Panc1 (cell line): ENCODE data around the gene CLCN6. TPM values are rescaled to one million over a fixed set of nuclear protein-coding genes. Genes with fewer than 3 reads are reported as not detected.
A peak's percentile ranks its signal among the peaks of the same experiment; 100 is the strongest.

Experiments used
- ATAC-seq: fragments of 200-7000 bp; cut with Tn5 transposase; 2 replicates; pipeline ENCODE4 v1.9.1; 2020; ENCODE audit warnings: mild to moderate bottlenecking, moderate library complexity
- BruUV-seq: library from RNA; stranded (reverse); fragments of 400-500 nt; replicated peaks from 2 replicates; lab custom pipeline; 2021; lab: Mats Ljungman, UMichigan
- CTCF ChIA-PET: fragments of 300-600 bp; sonication (Branson Sonifier 250); formaldehyde crosslinking; loops from one replicate; lab custom pipeline; 2022; ENCODE audit warnings: antibody characterized with exemption; lab: Charles Lee
- POLR2A ChIA-PET: fragments of 300-600 bp; sonication (Branson Sonifier 250); formaldehyde crosslinking; loops from one replicate; lab custom pipeline; 2022; ENCODE audit warnings: antibody characterized with exemption; lab: Charles Lee
- DNase-seq: peaks from one replicate; pipeline ENCODE4 v3.0.0-alpha.2; 2010; ENCODE audit warnings: low read depth, low spot score
- H3K27ac ChIP-seq: 2 replicates; pipeline ENCODE4 v1.5.1; 2011; ENCODE audit warnings: mild to moderate bottlenecking, low read length, inconsistent platforms
- H3K27me3 ChIP-seq: fragments of 200-500 bp; sonication (Bioruptor generic); 2 replicates; pipeline ENCODE4 v1.6.0; 2014; ENCODE audit warnings: low read length, inconsistent platforms; ENCODE audit not compliant: control insufficient read depth, insufficient read depth
- H3K36me3 ChIP-seq: fragments of 200-500 bp; sonication (Bioruptor generic); 2 replicates; pipeline ENCODE4 v1.5.1; 2014; ENCODE audit warnings: inconsistent platforms, mild to moderate bottlenecking, low read length, moderate library complexity; ENCODE audit not compliant: control insufficient read depth, insufficient read depth
- H3K4me1 ChIP-seq: 2 replicates; pipeline ENCODE4 v1.5.1; 2011; ENCODE audit warnings: inconsistent platforms, mild to moderate bottlenecking, low read length, moderate library complexity; ENCODE audit not compliant: control insufficient read depth, insufficient read depth
- H3K4me3 ChIP-seq, 2 experiments: 2 replicates each; pipeline ENCODE4 v1.5.1; 2011 to 2012; ENCODE audit warnings: low read depth in 2 of 2, low read length in 2 of 2, mild to moderate bottlenecking in 2 of 2, inconsistent platforms in 1 of 2, moderate library complexity in 1 of 2
- H3K9me3 ChIP-seq: fragments of 200-500 bp; sonication (Bioruptor generic); 2 replicates; pipeline ENCODE4 v1.5.1; 2014; ENCODE audit warnings: low read depth, mild to moderate bottlenecking, inconsistent platforms, low read length, moderate library complexity; ENCODE audit not compliant: control insufficient read depth, insufficient read depth
- CTCF ChIP-seq: fragments of 450-650 bp; IDR thresholded peaks from 2 replicates; pipeline ENCODE4 v1.5.1; 2017; ENCODE audit warnings: mild to moderate bottlenecking
- POLR2AphosphoS5 ChIP-seq: IDR thresholded peaks from 2 replicates; pipeline ENCODE4 v1.6.1; 2012; ENCODE audit warnings: mild to moderate bottlenecking, low read depth, low read length, moderate library complexity
- SIN3A ChIP-seq: IDR thresholded peaks from 2 replicates; pipeline ENCODE4 v1.6.1; 2012; ENCODE audit warnings: low read depth, mild to moderate bottlenecking, low read length, moderate library complexity, borderline replicate concordance; ENCODE audit not compliant: insufficient read depth
- TCF7L2 ChIP-seq: IDR thresholded peaks from 2 replicates; pipeline ENCODE4 v1.6.1; 2011; ENCODE audit warnings: mild to moderate bottlenecking, low read depth, low read length, inconsistent platforms
- in situ Hi-C: cut with HindIII; loops from 2 replicates; pipeline ENCODE4 v1.10.0; 2016; ENCODE audit warnings: low sequenced_read_pairs, low pct_unique_long_range_greater_than_20kb
- intact Hi-C: fragments of 100-400 bp; cut with micrococcal nuclease; formaldehyde crosslinking; loops from one replicate; pipeline ENCODE4 v1.10.0; 2022; ENCODE audit not compliant: unreplicated experiment
- total RNA-seq: library from RNA; stranded (reverse); gene quantifications from one replicate; pipeline ENCODE4 v1.2.1, GENCODE V29; 2021; ENCODE audit not compliant: unreplicated experiment
- TF ChIP-seq, protein P1 (sequence below), 2 experiments: IDR thresholded peaks; 2 replicates each; pipeline ENCODE4 v1.6.1; 2011 to 2012; ENCODE audit warnings: low read depth in 2 of 2, control low read depth in 1 of 2, low read length in 1 of 2, mild to moderate bottlenecking in 1 of 2, moderate library complexity in 1 of 2; ENCODE audit not compliant: insufficient read depth in 1 of 2

CLCN6 gene
- total RNA-seq, 1 experiment from 2014 or later = 23.6 TPM

- CTCF ChIA-PET = interaction anchor here (0.6 kb wide), 1 partner anchor 44 kb away, joined by 5 read pairs; no protein-coding TSS in a partner anchor
- intact Hi-C loops = no loop called here
These were observed 52.6 kb downstream of the CLCN6 start, which contains the start of gene NPPB for GRCh38 chr1:11858613-11858967. Gene NPPB, minus strand, starts transcription at chr1:11858945. Its CDS starts 112 bp downstream, at chr1:11858833.

DNA sequence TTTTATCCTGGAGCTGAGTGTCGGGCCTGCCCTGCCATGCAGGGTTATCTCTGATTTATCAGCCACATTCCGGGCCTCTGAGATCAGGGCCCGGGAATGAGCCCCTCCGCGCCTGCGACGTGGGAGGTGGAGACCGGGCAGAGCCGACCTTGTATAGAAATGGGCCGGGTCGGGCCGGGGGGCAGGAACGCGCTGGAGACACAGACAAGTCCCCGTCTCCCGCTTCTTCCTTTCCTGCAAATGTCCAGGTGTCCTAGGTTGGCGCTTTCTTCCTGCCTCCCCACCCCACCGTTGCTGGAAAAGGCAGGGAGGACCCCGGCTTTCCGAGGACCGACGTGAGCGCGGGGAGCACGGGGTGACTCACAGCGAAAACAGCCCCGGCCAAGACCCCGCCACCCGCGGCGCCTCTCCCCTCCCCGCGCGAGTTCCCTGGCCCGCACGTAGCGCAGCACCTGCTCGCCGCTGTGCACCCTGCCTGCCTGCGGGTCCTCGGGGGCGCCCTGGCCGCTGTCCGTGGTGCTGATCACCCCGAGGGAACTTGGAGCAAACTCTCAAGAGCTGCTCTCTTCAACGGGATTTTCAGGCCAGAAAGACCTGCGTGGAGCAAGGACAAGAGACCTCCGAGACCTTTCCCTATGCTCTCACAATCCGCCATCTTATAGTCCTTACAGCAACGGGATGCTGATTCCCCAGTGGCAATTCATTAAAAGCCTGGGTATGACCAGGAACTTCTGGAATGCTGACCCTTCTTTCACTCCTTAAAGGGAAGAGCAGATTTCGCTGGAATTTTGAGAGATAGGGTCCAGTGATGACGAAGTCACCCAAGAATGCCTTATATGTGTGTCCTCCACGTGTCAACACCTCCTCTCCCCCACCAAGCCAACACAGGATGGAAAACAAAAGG is 53.2 kb downstream of the CLCN6 start:
- POLR2A ChIA-PET = no interaction called here
- DNase-seq (no peak), ATAC-seq (peak; percentile 51)
- no TSS peak for BruUV-seq
- in situ Hi-C loops = no loop called here
- Histone ChIP-seq H3K4me3 (no peak overlapping the region), H3K4me1 (peaks cover 6% of the 10 kb centered on the region; the same call in 1 of the 2 replicates), H3K36me3 (no peaks in the 10 kb centered on the region), H3K9me3 (no peaks in the 10 kb centered on the region), H3K27ac (no peak overlapping the region), H3K27me3 (peaks cover 34% of the 10 kb centered on the region)
- TF ChIP-seq, protein P1, sequence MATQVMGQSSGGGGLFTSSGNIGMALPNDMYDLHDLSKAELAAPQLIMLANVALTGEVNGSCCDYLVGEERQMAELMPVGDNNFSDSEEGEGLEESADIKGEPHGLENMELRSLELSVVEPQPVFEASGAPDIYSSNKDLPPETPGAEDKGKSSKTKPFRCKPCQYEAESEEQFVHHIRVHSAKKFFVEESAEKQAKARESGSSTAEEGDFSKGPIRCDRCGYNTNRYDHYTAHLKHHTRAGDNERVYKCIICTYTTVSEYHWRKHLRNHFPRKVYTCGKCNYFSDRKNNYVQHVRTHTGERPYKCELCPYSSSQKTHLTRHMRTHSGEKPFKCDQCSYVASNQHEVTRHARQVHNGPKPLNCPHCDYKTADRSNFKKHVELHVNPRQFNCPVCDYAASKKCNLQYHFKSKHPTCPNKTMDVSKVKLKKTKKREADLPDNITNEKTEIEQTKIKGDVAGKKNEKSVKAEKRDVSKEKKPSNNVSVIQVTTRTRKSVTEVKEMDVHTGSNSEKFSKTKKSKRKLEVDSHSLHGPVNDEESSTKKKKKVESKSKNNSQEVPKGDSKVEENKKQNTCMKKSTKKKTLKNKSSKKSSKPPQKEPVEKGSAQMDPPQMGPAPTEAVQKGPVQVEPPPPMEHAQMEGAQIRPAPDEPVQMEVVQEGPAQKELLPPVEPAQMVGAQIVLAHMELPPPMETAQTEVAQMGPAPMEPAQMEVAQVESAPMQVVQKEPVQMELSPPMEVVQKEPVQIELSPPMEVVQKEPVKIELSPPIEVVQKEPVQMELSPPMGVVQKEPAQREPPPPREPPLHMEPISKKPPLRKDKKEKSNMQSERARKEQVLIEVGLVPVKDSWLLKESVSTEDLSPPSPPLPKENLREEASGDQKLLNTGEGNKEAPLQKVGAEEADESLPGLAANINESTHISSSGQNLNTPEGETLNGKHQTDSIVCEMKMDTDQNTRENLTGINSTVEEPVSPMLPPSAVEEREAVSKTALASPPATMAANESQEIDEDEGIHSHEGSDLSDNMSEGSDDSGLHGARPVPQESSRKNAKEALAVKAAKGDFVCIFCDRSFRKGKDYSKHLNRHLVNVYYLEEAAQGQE (IDR thresholded peaks at IDR 0.05; ENCODE audit: insufficient read depth in 1 of 2, low read depth in 2 of 2, low read length in 1 of 2) = peak; percentile 97 to 99
- TF ChIP-seq SIN3A = no peak
- TF ChIP-seq POLR2AphosphoS5 = no peak
- CTCF ChIA-PET = no interaction called here
- intact Hi-C loops = no loop called here

More at GRCh38 chr1:11858613-11858967, 52.6 kb downstream of the CLCN6 start, which contains the start of gene NPPB:
- Histone ChIP-seq H3K27me3 (peaks cover 34% of the 10 kb centered on the region), H3K27ac (no peak within 1 kb of the TSS), H3K9me3 (no peaks in the 10 kb centered on the region), H3K4me1 (peaks cover 6% of the 10 kb centered on the region; the same call in 1 of the 2 replicates), H3K36me3 (no peaks in the 10 kb centered on the region), H3K4me3 (no peak within 1 kb of the TSS)
- TF ChIP-seq TCF7L2 (no peak), CTCF (no peak)
- TF ChIP-seq, protein P1 (IDR thresholded peaks at IDR 0.05; ENCODE audit: insufficient read depth in 1 of 2, low read depth in 2 of 2, low read length in 1 of 2) = no peak
- POLR2A ChIA-PET = no interaction called here
- DNase-seq = no peak
- peak; percentile 40; the same call in 1 of the 2 replicates for ATAC-seq
- no TSS peak for BruUV-seq
- in situ Hi-C loops = no loop called here
